SK-N-SH (cell line): Measurements from ENCODE around the gene MUC13. TPM values are rescaled to one million over a fixed set of nuclear protein-coding genes. Genes with fewer than 3 reads are reported as not detected.

Source experiments
- CTCF ChIA-PET: fragments of 300-600, 350-600 bp; formaldehyde crosslinking; extraction: SDS; loops from one replicate; lab custom pipeline; 2021; lab: Yijun Ruan, JAX
- POLR2A ChIA-PET: fragments of 350-600 bp; sonication (Branson Sonifier 250); formaldehyde crosslinking; extraction: SDS; loops from one replicate; lab custom pipeline; 2020; ENCODE audit warnings: antibody characterized with exemption, inconsistent platforms; lab: Yijun Ruan, JAX
- DNase-seq: peaks from one replicate; pipeline ENCODE4 v3.0.0; 2012
- H2AFZ ChIP-seq: fragments of 200-600 bp; sonication (generic); 2 replicates; pipeline ENCODE4 v1.8.1; 2016; ENCODE audit warnings: antibody characterized with exemption, mild to moderate bottlenecking, low read depth
- H3F3A ChIP-seq: fragments of 200-600 bp; sonication (generic); replicated peaks from 2 replicates; pipeline ENCODE3; 2016; ENCODE audit warnings: antibody characterized with exemption, mild to moderate bottlenecking; ENCODE audit not compliant: insufficient read depth
- H3K27ac ChIP-seq, 2 experiments: fragments of 200-500 bp in 1 of 2; fragments of 200-600 bp in 1 of 2; sonication (Bioruptor generic) in 1 of 2; sonication (generic), shearing (Covaris generic) in 1 of 2; 2 replicates each; pipeline versions ENCODE4 v1.5.1 to v1.6.1; 2014 to 2016; ENCODE audit warnings: low read depth in 2 of 2, inconsistent platforms in 1 of 2, low read length in 1 of 2, mild to moderate bottlenecking in 1 of 2, mixed read lengths in 1 of 2
- H3K27me3 ChIP-seq: fragments of 200-600 bp; sonication (generic), shearing (Covaris generic); 2 replicates; pipeline ENCODE4 v1.6.1; 2016; ENCODE audit warnings: mixed run types; ENCODE audit not compliant: insufficient read depth
- H3K36me3 ChIP-seq, 2 experiments: fragments of 200-500 bp in 1 of 2; fragments of 200-600 bp in 1 of 2; sonication (Bioruptor generic) in 1 of 2; sonication (generic) in 1 of 2; replicated peaks in 1 of 2; 2 replicates each; pipeline versions ENCODE3 to v1.5.1; 2014 to 2016; ENCODE audit warnings: low read length in 1 of 2, mild to moderate bottlenecking in 1 of 2; ENCODE audit not compliant: insufficient read depth in 2 of 2, control insufficient read depth in 1 of 2
- H3K4me1 ChIP-seq, 2 experiments: fragments of 200-500 bp in 1 of 2; fragments of 200-600 bp in 1 of 2; sonication (Bioruptor generic) in 1 of 2; sonication (generic), shearing (Covaris generic) in 1 of 2; 2 replicates each; pipeline versions ENCODE4 v1.5.1 to v1.6.1; 2014 to 2016; ENCODE audit warnings: low read depth in 1 of 2, low read length in 1 of 2, mixed run types in 1 of 2; ENCODE audit not compliant: insufficient read depth in 2 of 2, control insufficient read depth in 1 of 2
- H3K4me2 ChIP-seq: fragments of 200-600 bp; sonication (generic), shearing (Covaris generic); 2 replicates; pipeline ENCODE4 v1.6.1; 2017; ENCODE audit warnings: mixed run types
- H3K4me3 ChIP-seq, 2 experiments: fragments of 200-500 bp in 1 of 2; fragments of 200-600 bp in 1 of 2; sonication (Bioruptor generic) in 1 of 2; sonication (generic), shearing (Covaris generic) in 1 of 2; 2 replicates each; pipeline versions ENCODE4 v1.5.1 to v1.8.1; 2014 to 2016; ENCODE audit warnings: low read depth in 2 of 2, inconsistent platforms in 1 of 2, low read length in 1 of 2, mild to moderate bottlenecking in 1 of 2, mixed read lengths in 1 of 2, moderate library complexity in 1 of 2
- H3K79me2 ChIP-seq: fragments of 200-600 bp; sonication (generic); 2 replicates; pipeline ENCODE4 v1.8.1; 2017; ENCODE audit warnings: mild to moderate bottlenecking; ENCODE audit not compliant: insufficient read depth
- H3K9ac ChIP-seq: fragments of 200-600 bp; sonication (generic); 2 replicates; pipeline ENCODE4 v1.6.1; 2017; ENCODE audit warnings: mixed run types
- H3K9me2 ChIP-seq: fragments of 200-600 bp; sonication (generic); 2 replicates; pipeline ENCODE4 v1.6.1; 2017; ENCODE audit warnings: mixed run types
- H3K9me3 ChIP-seq: fragments of 200-600 bp; sonication (generic); 2 replicates; pipeline ENCODE4 v1.6.1; 2017; ENCODE audit warnings: mixed run types, mild to moderate bottlenecking, moderate library complexity
- H4K20me1 ChIP-seq: fragments of 200-600 bp; sonication (generic); 2 replicates; pipeline ENCODE4 v1.6.1; 2017; ENCODE audit warnings: mild to moderate bottlenecking, mixed run types; ENCODE audit not compliant: insufficient read depth
- CTCF ChIP-seq: fragments of 200-600 bp; sonication (generic); IDR thresholded peaks from 2 replicates; pipeline ENCODE4 v1.6.1; 2017; ENCODE audit warnings: antibody characterized with exemption, mild to moderate bottlenecking, moderate library complexity
- ELF1 ChIP-seq: IDR thresholded peaks from 2 replicates; pipeline ENCODE4 v1.4.0; 2012
- FOSL2 ChIP-seq: IDR thresholded peaks from 2 replicates; pipeline ENCODE4 v1.4.0; 2012; ENCODE audit warnings: low read depth, mild to moderate bottlenecking, moderate library complexity, borderline replicate concordance
- FOXM1 ChIP-seq: IDR thresholded peaks from 2 replicates; pipeline ENCODE4 v1.4.0; 2012; ENCODE audit warnings: low read depth, mild to moderate bottlenecking
- IRF3 ChIP-seq: fragments of 150-350 bp; IDR thresholded peaks from 2 replicates; pipeline ENCODE4 v1.6.1; 2016; ENCODE audit warnings: mild to moderate bottlenecking, low read depth, low read length
- JUND ChIP-seq: IDR thresholded peaks from 2 replicates; pipeline ENCODE4 v1.4.0; 2012
- MEF2A ChIP-seq: IDR thresholded peaks from 2 replicates; pipeline ENCODE4 v1.4.0; 2012; ENCODE audit warnings: low read depth, borderline replicate concordance
- MXI1 ChIP-seq: IDR thresholded peaks from 2 replicates; pipeline ENCODE4 v1.6.1; 2012; ENCODE audit warnings: mild to moderate bottlenecking, low read depth, low read length, improper control_type of control experiment
- POLR2AphosphoS5 ChIP-seq: IDR thresholded peaks from 2 replicates; pipeline ENCODE4 v1.6.1; 2012; ENCODE audit warnings: low read depth, low read length
- RFX5 ChIP-seq: IDR thresholded peaks from 2 replicates; pipeline ENCODE4 v1.6.1; 2012; ENCODE audit warnings: mild to moderate bottlenecking, improper control_type of control experiment, low read length
- RXRA ChIP-seq: IDR thresholded peaks from 2 replicates; pipeline ENCODE4 v1.4.0; 2012; ENCODE audit warnings: low read depth, mild to moderate bottlenecking, borderline replicate concordance
- SIN3A ChIP-seq: IDR thresholded peaks from 2 replicates; pipeline ENCODE4 v1.6.1; 2012; ENCODE audit warnings: low read depth, mild to moderate bottlenecking, low read length, moderate library complexity, borderline replicate concordance
- TCF12 ChIP-seq: IDR thresholded peaks from 2 replicates; pipeline ENCODE4 v1.4.0; 2012
- USF1 ChIP-seq: IDR thresholded peaks from 2 replicates; pipeline ENCODE4 v1.4.0; 2012; ENCODE audit warnings: low read depth, borderline replicate concordance
- WGBS: methylation state at CpG from one replicate; pipeline ENCODE4 v1.1.6; 2017; ENCODE audit warnings: low lambda C conversion rate; 5-methylcytosine and 5-hydroxymethylcytosine counted together
- polyA plus RNA-seq, 3 experiments: library from polyadenylated mRNA; depleted of rRNA; stranded (reverse); fragments of >200 nt; gene quantifications; 2 replicates each; pipeline ENCODE4 v1.2.3, GENCODE V29; 2012

Gene MUC13
- polyA plus RNA-seq, 1 of the 3 experiments (the other 2 are of a cell fraction): not detected

GRCh38 chr3:124920718-124921117 lies 13.8 kb downstream of the MUC13 start:
- H3K4me2 ChIP-seq: no peak overlapping the region
- no peaks in the 10 kb centered on the region for H3K79me2 ChIP-seq
- no peak overlapping the region for H3K9ac ChIP-seq
- POLR2A ChIA-PET: no interaction called here
- over 99% methylated on average over 5 of the region's 5 CpGs for WGBS
- TF ChIP-seq POLR2AphosphoS5 (no peak), RFX5 (no peak), SIN3A (no peak), ELF1 (no peak), FOXM1 (no peak), MEF2A (no peak), RXRA (no peak), IRF3 (no peak), CTCF (no peak), FOSL2 (no peak), JUND (no peak), USF1 (no peak)
- no peak overlapping the region for H3K27ac ChIP-seq
- H2AFZ ChIP-seq: no peak overlapping the region; the same call in 1 of the 2 replicates
- DNase-seq: no peak
- peaks cover 0 to 29% of the 10 kb centered on the region in 2 experiments; a peak in 2 of 4 replicates for H3K4me1 ChIP-seq
- H3K4me3 ChIP-seq: no peak overlapping the region
- H3K27me3 ChIP-seq: no peaks in the 10 kb centered on the region
- no peaks in the 10 kb centered on the region for H3K36me3 ChIP-seq
- H3F3A ChIP-seq: no peaks in the 10 kb centered on the region
- H3K9me3 ChIP-seq: no peaks in the 10 kb centered on the region
- no peaks in the 10 kb centered on the region for H3K9me2 ChIP-seq
- H4K20me1 ChIP-seq: no peaks in the 10 kb centered on the region
- CTCF ChIA-PET: interaction anchor here (1.1 to 5.0 kb wide), 3 partner anchors 16 to 160 kb away, joined by 3 to 31 read pairs (median 10); no protein-coding TSS in a partner anchor

- Histone ChIP-seq H3K27ac (peak overlapping the region; percentile 16 to 32; a peak in 2 of 4 replicates), H3K9me2 (no peaks in the 10 kb centered on the region), H3K4me1 (peaks cover 0 to 37% of the 10 kb centered on the region in 2 experiments; a peak in 2 of 4 replicates), H2AFZ (peak overlapping the region; percentile 7; the same call in 1 of the 2 replicates), H3F3A (no peaks in the 10 kb centered on the region), H4K20me1 (no peaks in the 10 kb centered on the region), H3K4me2 (0 out of 2 replicates have a peak overlapping the region, but pooled peaks have one; percentile 17), H3K36me3 (no peaks in the 10 kb centered on the region), H3K4me3 (no peak overlapping the region), H3K9me3 (no peaks in the 10 kb centered on the region), H3K27me3 (no peaks in the 10 kb centered on the region), H3K79me2 (no peaks in the 10 kb centered on the region), H3K9ac (no peak overlapping the region)
- WGBS: 17% methylated on average over 2 of the region's 2 CpGs
- no peak for DNase-seq
- TF ChIP-seq MXI1 (no peak), TCF12 (peak; percentile 34; the same call in 1 of the 2 replicates)
- ChIA-PET CTCF (interaction anchor here (0.7 to 5.0 kb wide), 6 partner anchors 8 to 231 kb away, joined by 3 to 31 read pairs (median 6); no protein-coding TSS in a partner anchor), POLR2A (no interaction called here)
These were observed 14.8 kb downstream of the MUC13 start for GRCh38 chr3:124919756-124920155.
